ENCODE results near the gene CFAP46.

DNA sequence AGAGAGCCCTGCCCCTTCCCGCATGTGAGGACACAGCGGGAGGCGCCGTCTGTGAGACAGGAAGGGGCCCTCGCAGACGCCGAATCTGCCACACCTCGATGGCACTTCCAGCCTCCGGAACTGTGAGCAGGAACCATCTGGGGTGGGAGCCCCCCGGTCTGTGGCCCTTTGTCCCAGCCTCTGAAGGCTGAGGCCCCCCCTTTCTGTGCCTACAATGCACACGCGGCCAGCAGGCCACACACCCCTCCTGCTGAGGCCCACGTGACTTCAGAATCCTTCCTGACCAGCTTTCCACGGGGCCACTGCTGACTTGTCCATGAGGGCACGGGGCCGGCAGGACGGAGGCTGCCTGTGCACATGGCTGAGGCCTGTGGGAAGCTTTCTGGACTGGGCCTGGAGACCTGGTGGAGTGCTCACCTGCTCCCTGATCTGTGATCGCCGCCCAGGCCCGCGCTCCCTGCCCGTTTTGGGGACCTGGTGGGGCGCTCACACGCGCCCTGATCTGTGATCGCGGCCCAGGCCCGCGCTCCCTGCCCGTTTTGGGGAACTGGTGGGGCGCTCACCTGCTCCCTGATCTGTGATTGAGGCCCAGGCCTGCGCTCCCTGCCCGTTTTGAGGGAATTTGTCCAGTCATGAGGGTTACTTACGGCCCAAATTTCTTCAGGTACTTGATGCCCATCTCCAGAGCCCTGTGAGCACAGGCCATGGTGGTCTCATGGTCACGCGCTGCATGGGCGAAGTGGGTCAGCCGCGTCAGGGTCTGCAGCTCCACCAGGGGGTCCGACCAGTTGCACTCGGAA is 34.3 kb downstream of the CFAP46 start:
- TF ChIP-seq, protein P1, sequence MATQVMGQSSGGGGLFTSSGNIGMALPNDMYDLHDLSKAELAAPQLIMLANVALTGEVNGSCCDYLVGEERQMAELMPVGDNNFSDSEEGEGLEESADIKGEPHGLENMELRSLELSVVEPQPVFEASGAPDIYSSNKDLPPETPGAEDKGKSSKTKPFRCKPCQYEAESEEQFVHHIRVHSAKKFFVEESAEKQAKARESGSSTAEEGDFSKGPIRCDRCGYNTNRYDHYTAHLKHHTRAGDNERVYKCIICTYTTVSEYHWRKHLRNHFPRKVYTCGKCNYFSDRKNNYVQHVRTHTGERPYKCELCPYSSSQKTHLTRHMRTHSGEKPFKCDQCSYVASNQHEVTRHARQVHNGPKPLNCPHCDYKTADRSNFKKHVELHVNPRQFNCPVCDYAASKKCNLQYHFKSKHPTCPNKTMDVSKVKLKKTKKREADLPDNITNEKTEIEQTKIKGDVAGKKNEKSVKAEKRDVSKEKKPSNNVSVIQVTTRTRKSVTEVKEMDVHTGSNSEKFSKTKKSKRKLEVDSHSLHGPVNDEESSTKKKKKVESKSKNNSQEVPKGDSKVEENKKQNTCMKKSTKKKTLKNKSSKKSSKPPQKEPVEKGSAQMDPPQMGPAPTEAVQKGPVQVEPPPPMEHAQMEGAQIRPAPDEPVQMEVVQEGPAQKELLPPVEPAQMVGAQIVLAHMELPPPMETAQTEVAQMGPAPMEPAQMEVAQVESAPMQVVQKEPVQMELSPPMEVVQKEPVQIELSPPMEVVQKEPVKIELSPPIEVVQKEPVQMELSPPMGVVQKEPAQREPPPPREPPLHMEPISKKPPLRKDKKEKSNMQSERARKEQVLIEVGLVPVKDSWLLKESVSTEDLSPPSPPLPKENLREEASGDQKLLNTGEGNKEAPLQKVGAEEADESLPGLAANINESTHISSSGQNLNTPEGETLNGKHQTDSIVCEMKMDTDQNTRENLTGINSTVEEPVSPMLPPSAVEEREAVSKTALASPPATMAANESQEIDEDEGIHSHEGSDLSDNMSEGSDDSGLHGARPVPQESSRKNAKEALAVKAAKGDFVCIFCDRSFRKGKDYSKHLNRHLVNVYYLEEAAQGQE (IDR thresholded peaks at IDR 0.05) = no peak
- TF ChIP-seq, protein P2, sequence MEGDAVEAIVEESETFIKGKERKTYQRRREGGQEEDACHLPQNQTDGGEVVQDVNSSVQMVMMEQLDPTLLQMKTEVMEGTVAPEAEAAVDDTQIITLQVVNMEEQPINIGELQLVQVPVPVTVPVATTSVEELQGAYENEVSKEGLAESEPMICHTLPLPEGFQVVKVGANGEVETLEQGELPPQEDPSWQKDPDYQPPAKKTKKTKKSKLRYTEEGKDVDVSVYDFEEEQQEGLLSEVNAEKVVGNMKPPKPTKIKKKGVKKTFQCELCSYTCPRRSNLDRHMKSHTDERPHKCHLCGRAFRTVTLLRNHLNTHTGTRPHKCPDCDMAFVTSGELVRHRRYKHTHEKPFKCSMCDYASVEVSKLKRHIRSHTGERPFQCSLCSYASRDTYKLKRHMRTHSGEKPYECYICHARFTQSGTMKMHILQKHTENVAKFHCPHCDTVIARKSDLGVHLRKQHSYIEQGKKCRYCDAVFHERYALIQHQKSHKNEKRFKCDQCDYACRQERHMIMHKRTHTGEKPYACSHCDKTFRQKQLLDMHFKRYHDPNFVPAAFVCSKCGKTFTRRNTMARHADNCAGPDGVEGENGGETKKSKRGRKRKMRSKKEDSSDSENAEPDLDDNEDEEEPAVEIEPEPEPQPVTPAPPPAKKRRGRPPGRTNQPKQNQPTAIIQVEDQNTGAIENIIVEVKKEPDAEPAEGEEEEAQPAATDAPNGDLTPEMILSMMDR (IDR thresholded peaks at IDR 0.05; ENCODE audit: low read depth, low read length, missing input control) = no peak
- TF ChIP-seq YY1 (IDR thresholded peaks at IDR 0.05) (no peak), FOXA1 (IDR thresholded peaks at IDR 0.05) (no peak), JUND (IDR thresholded peaks at IDR 0.05) (no peak), EGR1 (IDR thresholded peaks at IDR 0.05; ENCODE audit: low read depth in 2 of 2) (no peak), RAD21 (IDR thresholded peaks at IDR 0.05) (no peak), TAF1 (conservative IDR thresholded peaks at IDR 0.05) (no peak), SP1 (IDR thresholded peaks at IDR 0.05) (no peak), HNF4G (IDR thresholded peaks at IDR 0.05) (no peak), GABPA (IDR thresholded peaks at IDR 0.05 in 1 of 2, conservative IDR thresholded peaks at IDR 0.05 in 1 of 2) (no peak)
- TF ChIP-seq, protein P3, sequence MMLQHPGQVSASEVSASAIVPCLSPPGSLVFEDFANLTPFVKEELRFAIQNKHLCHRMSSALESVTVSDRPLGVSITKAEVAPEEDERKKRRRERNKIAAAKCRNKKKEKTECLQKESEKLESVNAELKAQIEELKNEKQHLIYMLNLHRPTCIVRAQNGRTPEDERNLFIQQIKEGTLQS (IDR thresholded peaks at IDR 0.05) = no peak
- TF ChIP-seq, protein P4, sequence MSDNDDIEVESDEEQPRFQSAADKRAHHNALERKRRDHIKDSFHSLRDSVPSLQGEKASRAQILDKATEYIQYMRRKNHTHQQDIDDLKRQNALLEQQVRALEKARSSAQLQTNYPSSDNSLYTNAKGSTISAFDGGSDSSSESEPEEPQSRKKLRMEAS (IDR thresholded peaks at IDR 0.05) = no peak
- TF ChIP-seq, protein P5, sequence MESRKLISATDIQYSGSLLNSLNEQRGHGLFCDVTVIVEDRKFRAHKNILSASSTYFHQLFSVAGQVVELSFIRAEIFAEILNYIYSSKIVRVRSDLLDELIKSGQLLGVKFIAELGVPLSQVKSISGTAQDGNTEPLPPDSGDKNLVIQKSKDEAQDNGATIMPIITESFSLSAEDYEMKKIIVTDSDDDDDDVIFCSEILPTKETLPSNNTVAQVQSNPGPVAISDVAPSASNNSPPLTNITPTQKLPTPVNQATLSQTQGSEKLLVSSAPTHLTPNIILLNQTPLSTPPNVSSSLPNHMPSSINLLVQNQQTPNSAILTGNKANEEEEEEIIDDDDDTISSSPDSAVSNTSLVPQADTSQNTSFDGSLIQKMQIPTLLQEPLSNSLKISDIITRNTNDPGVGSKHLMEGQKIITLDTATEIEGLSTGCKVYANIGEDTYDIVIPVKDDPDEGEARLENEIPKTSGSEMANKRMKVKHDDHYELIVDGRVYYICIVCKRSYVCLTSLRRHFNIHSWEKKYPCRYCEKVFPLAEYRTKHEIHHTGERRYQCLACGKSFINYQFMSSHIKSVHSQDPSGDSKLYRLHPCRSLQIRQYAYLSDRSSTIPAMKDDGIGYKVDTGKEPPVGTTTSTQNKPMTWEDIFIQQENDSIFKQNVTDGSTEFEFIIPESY (IDR thresholded peaks at IDR 0.05) = no peak

All from liver (tissue), 3 donors.